Measurements from ENCODE around the gene GAGE12J. TPM values are rescaled to one million over a fixed set of nuclear protein-coding genes. Genes with fewer than 3 reads are reported as not detected.
"Not testable (repeated sequence)": the region's sequence is repeated elsewhere in the genome, so short reads cannot be mapped to it uniquely, and the experiment has no call there.

Gene GAGE12J
- total and polyA plus RNA-seq, 7 donors = not detected

GRCh38 chrX:49316085-49316484, 5.8 kb upstream of the GAGE12J start:
- DNase-seq = no peak
- no peak overlapping the region for H3K27ac ChIP-seq
- no peaks in the 10 kb centered on the region for H3K27me3 ChIP-seq (ENCODE audit: insufficient read depth in 3 of 3, low read length in 2 of 3)
- ATAC-seq = no peak
- intact Hi-C loops (cut with DNase I) = no loop called here
- TF ChIP-seq, protein P1, sequence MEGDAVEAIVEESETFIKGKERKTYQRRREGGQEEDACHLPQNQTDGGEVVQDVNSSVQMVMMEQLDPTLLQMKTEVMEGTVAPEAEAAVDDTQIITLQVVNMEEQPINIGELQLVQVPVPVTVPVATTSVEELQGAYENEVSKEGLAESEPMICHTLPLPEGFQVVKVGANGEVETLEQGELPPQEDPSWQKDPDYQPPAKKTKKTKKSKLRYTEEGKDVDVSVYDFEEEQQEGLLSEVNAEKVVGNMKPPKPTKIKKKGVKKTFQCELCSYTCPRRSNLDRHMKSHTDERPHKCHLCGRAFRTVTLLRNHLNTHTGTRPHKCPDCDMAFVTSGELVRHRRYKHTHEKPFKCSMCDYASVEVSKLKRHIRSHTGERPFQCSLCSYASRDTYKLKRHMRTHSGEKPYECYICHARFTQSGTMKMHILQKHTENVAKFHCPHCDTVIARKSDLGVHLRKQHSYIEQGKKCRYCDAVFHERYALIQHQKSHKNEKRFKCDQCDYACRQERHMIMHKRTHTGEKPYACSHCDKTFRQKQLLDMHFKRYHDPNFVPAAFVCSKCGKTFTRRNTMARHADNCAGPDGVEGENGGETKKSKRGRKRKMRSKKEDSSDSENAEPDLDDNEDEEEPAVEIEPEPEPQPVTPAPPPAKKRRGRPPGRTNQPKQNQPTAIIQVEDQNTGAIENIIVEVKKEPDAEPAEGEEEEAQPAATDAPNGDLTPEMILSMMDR (IDR thresholded peaks at IDR 0.05) = no peak
- no peaks in the 10 kb centered on the region for H3K36me3 ChIP-seq (ENCODE audit: insufficient read depth in 1 of 2, low read depth in 1 of 2)
- WGBS, 3 donors = 65 to 82% (median 69%) methylated on average over 4 of the region's 4 CpGs
- H3K4me3 ChIP-seq = no peak overlapping the region
- H3K9me3 ChIP-seq = no peaks in the 10 kb centered on the region
- H3K4me1 ChIP-seq = no peaks in the 10 kb centered on the region

- H3K9me3 ChIP-seq; H3K27me3 ChIP-seq (ENCODE audit: insufficient read depth in 3 of 3, low read length in 2 of 3); H3K27ac ChIP-seq; ATAC-seq; intact Hi-C loops (cut with DNase I); H3K4me3 ChIP-seq; H3K4me1 ChIP-seq; H3K36me3 ChIP-seq (ENCODE audit: insufficient read depth in 1 of 2, low read depth in 1 of 2); DNase-seq: not testable (repeated sequence)
- 100% methylated on average over 1 of the region's 27 CpGs; no CpG with 5 or more reads in 2 of the 3 donors for WGBS, 3 donors
Measured at GRCh38 chrX:49322266-49322665, 429 bp downstream of the GAGE12J start.

DNA sequence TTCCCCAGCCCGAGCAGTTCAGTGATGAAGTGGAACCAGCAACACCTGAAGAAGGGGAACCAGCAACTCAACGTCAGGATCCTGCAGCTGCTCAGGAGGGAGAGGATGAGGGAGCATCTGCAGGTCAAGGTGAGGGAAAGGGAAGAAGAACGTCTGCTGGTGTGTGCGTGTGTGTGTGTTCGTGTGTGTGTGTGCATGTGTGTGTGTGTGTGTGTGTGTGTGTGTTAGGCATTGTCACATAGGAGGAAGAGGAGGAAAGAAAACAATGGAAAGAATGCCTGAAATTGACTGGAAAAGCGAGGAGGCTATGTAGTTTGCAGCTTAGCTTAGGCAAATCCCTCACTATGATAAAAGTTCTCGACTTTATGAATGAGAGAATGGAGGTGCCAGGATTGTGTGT, 1.9 kb downstream of the GAGE12J start:
- ATAC-seq; H3K27ac ChIP-seq; H3K9me3 ChIP-seq; H3K4me3 ChIP-seq; H3K36me3 ChIP-seq (ENCODE audit: insufficient read depth in 1 of 2, low read depth in 1 of 2); intact Hi-C loops (cut with DNase I); DNase-seq; H3K4me1 ChIP-seq; H3K27me3 ChIP-seq (ENCODE audit: insufficient read depth in 3 of 3, low read length in 2 of 3): not testable (repeated sequence)
- WGBS, 3 donors = 78% methylated on average over 3 of the region's 7 CpGs; no CpG with 5 or more reads in 2 of the 3 donors

DNA sequence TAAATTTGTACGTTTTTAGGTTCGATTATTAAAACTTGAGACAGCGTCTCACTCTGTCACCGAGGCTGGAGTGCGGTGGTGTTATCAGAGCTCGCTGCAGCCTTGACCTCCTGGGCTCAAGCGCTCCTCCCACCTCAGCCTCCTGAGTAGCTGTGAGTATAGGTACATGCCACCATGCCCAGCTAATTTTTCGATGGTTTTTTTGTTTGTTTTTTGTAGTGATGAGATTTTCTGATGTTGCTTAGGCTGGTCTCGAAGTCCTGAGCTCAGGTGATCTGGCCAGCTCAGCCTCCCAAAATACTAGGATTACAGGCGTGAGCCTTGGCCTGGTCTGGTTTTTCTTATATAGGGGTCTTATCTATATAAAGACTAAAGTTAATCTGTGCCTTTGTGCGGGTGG, 8.6 kb downstream of the GAGE12J start:
- H3K27me3 ChIP-seq (ENCODE audit: insufficient read depth in 3 of 3, low read length in 2 of 3); H3K4me1 ChIP-seq; H3K4me3 ChIP-seq; ATAC-seq; H3K36me3 ChIP-seq (ENCODE audit: insufficient read depth in 1 of 2, low read depth in 1 of 2); H3K27ac ChIP-seq; DNase-seq; intact Hi-C loops (cut with DNase I); H3K9me3 ChIP-seq: not testable (repeated sequence)
- WGBS, 3 donors = 73 to 93% (median 88%) methylated on average over 2 to 3 of the region's 11 CpGs

DNA sequence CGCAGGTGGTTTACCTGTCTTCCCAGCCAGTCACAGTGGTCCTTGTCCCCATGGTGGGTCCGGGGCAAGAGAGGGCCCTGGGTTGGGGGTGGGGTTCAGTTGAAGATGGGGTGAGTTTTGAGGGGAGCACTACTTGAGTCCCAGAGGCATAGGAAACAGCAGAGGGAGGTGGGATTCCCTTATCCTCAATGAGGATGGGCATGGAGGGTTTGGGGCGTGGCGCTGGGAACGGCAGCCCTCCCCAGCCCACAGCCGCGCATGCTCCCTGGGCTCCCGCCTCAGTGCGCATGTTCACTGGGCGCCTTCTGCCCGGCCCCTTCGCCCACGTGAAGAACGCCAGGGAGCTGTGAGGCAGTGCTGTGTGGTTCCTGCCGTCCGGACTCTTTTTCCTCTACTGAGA, 9.4 kb downstream of the GAGE12J start, which contains the start of gene GAGE13:
Gene GAGE13 (plus strand): TSS at position 301 of the 400 bp plus-strand sequence. CDS start 1,156 bp downstream, outside the sequence.
- H3K27ac ChIP-seq; intact Hi-C loops (cut with DNase I); DNase-seq; H3K9me3 ChIP-seq; H3K27me3 ChIP-seq (ENCODE audit: insufficient read depth in 3 of 3, low read length in 2 of 3); H3K4me3 ChIP-seq; H3K36me3 ChIP-seq (ENCODE audit: insufficient read depth in 1 of 2, low read depth in 1 of 2); ATAC-seq; H3K4me1 ChIP-seq: not testable (repeated sequence)
- WGBS, 3 donors = no CpG with 5 or more reads among the region's 16 CpGs

- no CpG with 5 or more reads among the region's 26 CpGs for WGBS, 3 donors
- H3K36me3 ChIP-seq (ENCODE audit: insufficient read depth in 1 of 2, low read depth in 1 of 2); ATAC-seq; H3K4me1 ChIP-seq; H3K27ac ChIP-seq; H3K27me3 ChIP-seq (ENCODE audit: insufficient read depth in 3 of 3, low read length in 2 of 3); H3K9me3 ChIP-seq; intact Hi-C loops (cut with DNase I); DNase-seq; H3K4me3 ChIP-seq: not testable (repeated sequence)
Measured at GRCh38 chrX:49331841-49332240, 10.0 kb downstream of the GAGE12J start.

GRCh38 chrX:49341449-49341848, 19.6 kb downstream of the GAGE12J start:
- not testable (repeated sequence) for ATAC-seq

DNA sequence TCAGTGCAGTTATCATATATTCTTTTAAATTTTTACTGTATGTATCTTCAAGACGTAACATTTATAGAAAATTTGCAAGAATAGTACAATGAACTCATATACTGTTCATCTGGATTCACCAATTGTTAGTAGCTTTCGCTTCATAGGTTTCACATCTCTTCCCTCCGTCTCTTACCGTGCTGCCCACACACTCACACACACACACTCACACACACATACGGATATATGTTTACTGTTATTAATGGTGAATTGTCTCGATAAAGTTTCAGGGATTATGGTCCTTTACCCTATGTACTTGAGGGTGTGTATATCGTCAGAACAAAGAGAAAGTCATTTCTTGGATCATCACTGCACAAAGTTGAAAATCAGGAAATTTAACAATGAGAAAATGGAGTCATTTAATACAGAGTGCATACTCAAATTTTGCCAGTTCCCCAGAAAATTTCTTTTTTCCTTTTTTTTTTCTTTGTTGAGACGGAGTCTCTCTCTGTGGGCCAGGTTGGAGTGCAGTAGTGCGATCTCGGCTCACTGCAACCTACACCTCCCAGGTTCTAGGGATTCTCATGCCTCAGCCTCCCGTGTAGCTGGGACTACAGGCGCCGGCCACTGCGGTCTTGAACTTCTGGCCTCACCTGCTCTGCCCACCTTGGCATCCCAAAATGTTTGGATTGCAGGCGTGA, 22.8 kb downstream of the GAGE12J start:
- intact Hi-C loops (cut with DNase I) = not testable (repeated sequence)
- WGBS, 3 donors = 74 to 78% (median 75%) methylated on average over 11 of the region's 15 CpGs

More at GRCh38 chrX:49341449-49341848, 19.6 kb downstream of the GAGE12J start:
- WGBS, 3 donors = 87 to 94% methylated on average over 9 to 12 of the region's 24 CpGs; no CpG with 5 or more reads in 1 of the 3 donors
- intact Hi-C loops (cut with DNase I); H3K4me1 ChIP-seq; H3K27ac ChIP-seq; H3K9me3 ChIP-seq; H3K27me3 ChIP-seq (ENCODE audit: insufficient read depth in 3 of 3, low read length in 2 of 3); H3K4me3 ChIP-seq; H3K36me3 ChIP-seq (ENCODE audit: insufficient read depth in 1 of 2, low read depth in 1 of 2): not testable (repeated sequence)
- peak in 1 of 2 donors; percentile 61 for DNase-seq

GRCh38 chrX:49345402-49345801, 23.6 kb downstream of the GAGE12J start:
- H3K27ac ChIP-seq; DNase-seq; H3K4me1 ChIP-seq; H3K9me3 ChIP-seq; H3K36me3 ChIP-seq (ENCODE audit: insufficient read depth in 1 of 2, low read depth in 1 of 2); H3K4me3 ChIP-seq; ATAC-seq; intact Hi-C loops (cut with DNase I); H3K27me3 ChIP-seq (ENCODE audit: insufficient read depth in 3 of 3, low read length in 2 of 3): not testable (repeated sequence)
- 82% methylated on average over 3 to 6 of the region's 10 CpGs for WGBS, 3 donors

More for the DNA sequence above, 22.8 kb downstream of the GAGE12J start:
- H3K36me3 ChIP-seq (ENCODE audit: insufficient read depth in 1 of 2, low read depth in 1 of 2); H3K4me1 ChIP-seq; H3K27me3 ChIP-seq (ENCODE audit: insufficient read depth in 3 of 3, low read length in 2 of 3); DNase-seq; ATAC-seq; H3K27ac ChIP-seq; H3K4me3 ChIP-seq; H3K9me3 ChIP-seq: not testable (repeated sequence)

DNA sequence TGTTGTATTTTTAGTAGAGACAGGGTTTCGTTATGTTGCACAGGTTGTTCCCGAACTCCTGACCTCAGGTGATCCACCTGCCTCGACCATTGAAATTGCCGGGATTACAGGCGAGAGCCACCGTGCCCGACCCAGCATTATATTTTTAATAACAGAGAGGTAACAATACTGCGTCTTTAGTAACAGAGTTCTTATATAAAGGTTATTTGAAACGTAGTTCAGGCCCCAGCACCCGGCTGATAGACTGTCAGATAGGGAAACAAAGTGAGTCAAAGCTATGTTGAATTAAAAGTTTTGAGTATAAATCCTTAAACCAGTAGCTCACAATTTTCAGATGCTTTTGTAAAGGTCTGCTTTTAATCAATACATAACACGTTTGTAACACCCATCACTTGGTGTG, 24.3 kb downstream of the GAGE12J start:
- ATAC-seq; H3K9me3 ChIP-seq; intact Hi-C loops (cut with DNase I); H3K4me3 ChIP-seq; H3K27ac ChIP-seq; H3K36me3 ChIP-seq (ENCODE audit: insufficient read depth in 1 of 2, low read depth in 1 of 2); H3K27me3 ChIP-seq (ENCODE audit: insufficient read depth in 3 of 3, low read length in 2 of 3); H3K4me1 ChIP-seq: not testable (repeated sequence)
- 86 to 91% (median 90%) methylated on average over 7 of the region's 11 CpGs for WGBS, 3 donors
- DNase-seq = peak in 1 of 2 donors; percentile 50

All from psoas muscle (tissue), 8 donors.